ENCODE data around the gene MT1HL1.

MT1HL1 gene

DNA sequence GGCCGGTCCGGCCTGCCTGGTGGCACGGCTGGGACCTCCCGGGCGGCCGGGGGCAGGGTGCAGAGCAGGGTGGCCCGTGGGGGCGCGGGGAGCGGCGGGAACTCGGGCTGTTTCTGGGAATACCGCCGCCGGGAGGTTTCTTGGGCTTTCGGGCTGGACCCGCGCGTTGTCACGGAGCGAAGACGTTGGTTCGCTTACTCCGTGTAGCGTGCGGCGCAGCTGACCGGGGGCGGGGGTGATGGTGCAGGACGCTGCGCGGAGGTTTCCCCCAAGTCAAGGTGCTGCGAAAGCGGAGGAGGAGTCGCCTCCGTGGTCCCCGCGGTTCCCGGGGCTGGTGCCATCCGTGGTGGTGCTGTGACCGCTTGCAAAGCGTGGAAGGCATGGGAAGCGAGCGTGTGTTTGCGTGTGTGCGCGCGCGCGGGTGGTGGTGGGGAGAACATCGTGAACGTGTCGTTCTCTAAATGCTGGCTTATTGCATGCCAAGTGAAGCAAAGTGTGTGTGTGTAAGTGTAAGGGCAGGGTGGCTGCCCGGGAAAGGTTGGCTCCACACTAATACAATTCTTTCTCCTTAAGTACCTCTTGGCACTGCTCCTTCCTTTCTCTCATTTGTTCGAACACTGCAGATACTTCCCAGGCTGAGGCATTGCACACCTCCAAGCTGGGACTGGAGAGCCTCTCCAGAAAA lies 38.8 kb upstream of the MT1HL1 start:
- H2AFZ ChIP-seq (ENCODE audit: low read length) = no peak overlapping the region
- no peaks in the 10 kb centered on the region for H3K79me2 ChIP-seq (ENCODE audit: low read length)
- H3K4me1 ChIP-seq (ENCODE audit: low read length) = no peaks in the 10 kb centered on the region
- H3K27me3 ChIP-seq (replicated peaks; ENCODE audit: insufficient read depth, low read length) = no peaks in the 10 kb centered on the region
- no peaks in the 10 kb centered on the region for H3K9me2 ChIP-seq (replicated peaks; ENCODE audit: insufficient read depth, low read length)
- H3K4me3 ChIP-seq (ENCODE audit: low read length) = no peak overlapping the region
- no peaks in the 10 kb centered on the region for H3K9me3 ChIP-seq (replicated peaks; ENCODE audit: insufficient read depth, low read length)
- no peaks in the 10 kb centered on the region for H3F3A ChIP-seq (ENCODE audit: insufficient read depth, low read length)
- H3K36me3 ChIP-seq (replicated peaks; ENCODE audit: insufficient read depth, low read length) = no peaks in the 10 kb centered on the region
- TF ChIP-seq, protein P1, sequence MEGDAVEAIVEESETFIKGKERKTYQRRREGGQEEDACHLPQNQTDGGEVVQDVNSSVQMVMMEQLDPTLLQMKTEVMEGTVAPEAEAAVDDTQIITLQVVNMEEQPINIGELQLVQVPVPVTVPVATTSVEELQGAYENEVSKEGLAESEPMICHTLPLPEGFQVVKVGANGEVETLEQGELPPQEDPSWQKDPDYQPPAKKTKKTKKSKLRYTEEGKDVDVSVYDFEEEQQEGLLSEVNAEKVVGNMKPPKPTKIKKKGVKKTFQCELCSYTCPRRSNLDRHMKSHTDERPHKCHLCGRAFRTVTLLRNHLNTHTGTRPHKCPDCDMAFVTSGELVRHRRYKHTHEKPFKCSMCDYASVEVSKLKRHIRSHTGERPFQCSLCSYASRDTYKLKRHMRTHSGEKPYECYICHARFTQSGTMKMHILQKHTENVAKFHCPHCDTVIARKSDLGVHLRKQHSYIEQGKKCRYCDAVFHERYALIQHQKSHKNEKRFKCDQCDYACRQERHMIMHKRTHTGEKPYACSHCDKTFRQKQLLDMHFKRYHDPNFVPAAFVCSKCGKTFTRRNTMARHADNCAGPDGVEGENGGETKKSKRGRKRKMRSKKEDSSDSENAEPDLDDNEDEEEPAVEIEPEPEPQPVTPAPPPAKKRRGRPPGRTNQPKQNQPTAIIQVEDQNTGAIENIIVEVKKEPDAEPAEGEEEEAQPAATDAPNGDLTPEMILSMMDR (IDR thresholded peaks at IDR 0.05; ENCODE audit: low read length) = no peak
- no peak for DNase-seq
- H3K9ac ChIP-seq (ENCODE audit: low read length) = no peak overlapping the region
- no peak overlapping the region for H3K27ac ChIP-seq (ENCODE audit: low read length)
- H4K20me1 ChIP-seq (ENCODE audit: insufficient read depth, low read length) = no peaks in the 10 kb centered on the region
- H3K4me2 ChIP-seq (ENCODE audit: low read depth, low read length) = no peak overlapping the region

DNA sequence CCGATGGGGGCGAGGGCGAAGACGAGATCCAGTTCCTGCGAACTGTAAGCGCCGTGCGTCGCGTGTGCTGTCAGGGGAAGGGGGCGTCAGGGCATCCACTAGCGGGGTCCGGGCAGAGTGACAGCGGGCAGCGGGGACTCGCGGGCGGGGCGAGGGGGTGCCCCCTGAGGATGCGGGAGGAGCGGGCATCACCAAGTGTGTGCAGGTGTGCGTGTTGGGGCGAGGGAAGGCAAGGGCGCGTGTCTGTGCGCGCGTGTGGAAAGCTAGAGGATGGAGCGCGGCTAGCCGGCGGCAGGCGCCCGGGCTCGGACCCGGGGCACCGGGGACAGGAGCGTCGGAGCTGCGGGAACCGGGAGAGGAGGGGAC lies 38.3 kb upstream of the MT1HL1 start:
- H4K20me1 ChIP-seq (ENCODE audit: insufficient read depth, low read length) = no peaks in the 10 kb centered on the region
- H3F3A ChIP-seq (ENCODE audit: insufficient read depth, low read length) = no peaks in the 10 kb centered on the region
- H3K79me2 ChIP-seq (ENCODE audit: low read length) = no peaks in the 10 kb centered on the region
- H3K9ac ChIP-seq (ENCODE audit: low read length) = no peak overlapping the region
- no peaks in the 10 kb centered on the region for H3K9me3 ChIP-seq (replicated peaks; ENCODE audit: insufficient read depth, low read length)
- H3K27ac ChIP-seq (ENCODE audit: low read length) = no peak overlapping the region
- DNase-seq = no peak
- no peaks in the 10 kb centered on the region for H3K4me1 ChIP-seq (ENCODE audit: low read length)
- no peaks in the 10 kb centered on the region for H3K36me3 ChIP-seq (replicated peaks; ENCODE audit: insufficient read depth, low read length)
- no peak overlapping the region for H2AFZ ChIP-seq (ENCODE audit: low read length)
- no peak overlapping the region for H3K4me3 ChIP-seq (ENCODE audit: low read length)
- no peaks in the 10 kb centered on the region for H3K9me2 ChIP-seq (replicated peaks; ENCODE audit: insufficient read depth, low read length)
- no peak overlapping the region for H3K4me2 ChIP-seq (ENCODE audit: low read depth, low read length)
- H3K27me3 ChIP-seq (replicated peaks; ENCODE audit: insufficient read depth, low read length) = no peaks in the 10 kb centered on the region
- TF ChIP-seq, protein P1 (IDR thresholded peaks at IDR 0.05; ENCODE audit: low read length) = no peak
- no peak for TF ChIP-seq EZH2phosphoT487 (IDR thresholded peaks at IDR 0.05; ENCODE audit: low read length)
- no peak for TF ChIP-seq EZH2 (optimal IDR thresholded peaks at IDR 0.05; ENCODE audit: low read depth, low read length)

DNA sequence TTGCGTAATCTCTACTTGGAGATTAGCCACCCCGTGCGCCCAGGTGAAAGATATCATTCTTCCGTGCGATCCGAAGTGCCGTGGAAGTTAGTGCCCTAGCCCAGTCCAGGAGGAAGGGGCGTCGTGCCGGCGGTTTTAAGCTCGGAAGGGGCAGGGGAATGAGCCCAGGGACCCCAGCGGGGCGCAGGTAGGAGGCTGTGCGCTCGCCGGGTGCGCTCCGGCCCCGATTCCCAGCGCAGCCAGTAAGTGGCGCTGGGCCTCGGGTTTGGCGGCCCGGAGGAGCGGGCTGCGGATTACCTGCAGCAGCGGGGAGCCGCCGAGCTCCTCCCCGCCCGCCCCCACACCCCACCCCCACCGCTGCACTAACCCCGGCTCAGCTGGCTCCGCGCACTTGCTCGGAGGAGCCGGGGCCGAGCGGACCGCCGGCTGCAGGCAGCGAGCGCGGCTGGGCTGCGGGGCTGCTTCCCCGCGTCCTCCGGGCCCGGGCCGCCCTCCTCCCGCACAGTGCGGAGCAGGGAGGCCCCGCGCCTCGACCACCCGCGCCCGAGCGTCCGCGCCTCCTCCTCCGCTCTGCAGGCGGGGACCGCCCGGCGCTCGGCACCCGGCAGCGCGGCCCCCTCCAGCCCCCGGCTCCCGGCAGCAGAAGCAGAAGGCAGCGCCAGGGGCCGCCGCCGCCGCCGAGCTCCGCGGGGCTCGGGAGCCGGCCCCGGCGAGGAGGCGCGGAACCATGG lies 37.7 kb upstream of the MT1HL1 start, which contains the start of gene RYR2:
RYR2 (plus strand) TSS at position 390 of the 731 bp plus-strand sequence; CDS start at position 728, 338 bp downstream.
- no peaks in the 10 kb centered on the region for H3K9me2 ChIP-seq (replicated peaks; ENCODE audit: insufficient read depth, low read length)
- H3K27me3 ChIP-seq (replicated peaks; ENCODE audit: insufficient read depth, low read length) = no peaks in the 10 kb centered on the region
- H3K27ac ChIP-seq (ENCODE audit: low read length) = no peak within 1 kb of the TSS
- no peaks in the 10 kb centered on the region for H3K79me2 ChIP-seq (ENCODE audit: low read length)
- no peak within 1 kb of the TSS for H3K4me2 ChIP-seq (ENCODE audit: low read depth, low read length)
- no peak within 1 kb of the TSS for H3K9ac ChIP-seq (ENCODE audit: low read length)
- DNase-seq = no peak
- H3K4me1 ChIP-seq (ENCODE audit: low read length) = no peaks in the 10 kb centered on the region
- H4K20me1 ChIP-seq (ENCODE audit: insufficient read depth, low read length) = no peaks in the 10 kb centered on the region
- no peaks in the 10 kb centered on the region for H3F3A ChIP-seq (ENCODE audit: insufficient read depth, low read length)
- H2AFZ ChIP-seq (ENCODE audit: low read length) = no peak within 1 kb of the TSS
- TF ChIP-seq EZH2 (optimal IDR thresholded peaks at IDR 0.05; ENCODE audit: low read depth, low read length) (no peak), EZH2phosphoT487 (IDR thresholded peaks at IDR 0.05; ENCODE audit: low read length) (no peak)
- TF ChIP-seq, protein P1 (IDR thresholded peaks at IDR 0.05; ENCODE audit: low read length) = no peak
- H3K36me3 ChIP-seq (replicated peaks; ENCODE audit: insufficient read depth, low read length) = no peaks in the 10 kb centered on the region
- H3K9me3 ChIP-seq (replicated peaks; ENCODE audit: insufficient read depth, low read length) = no peaks in the 10 kb centered on the region
- no peak within 1 kb of the TSS for H3K4me3 ChIP-seq (ENCODE audit: low read length)

Measured in MM.1S (cell line).